ENCODE measurements around the gene FGF19.

The FGF19 gene, protein sequence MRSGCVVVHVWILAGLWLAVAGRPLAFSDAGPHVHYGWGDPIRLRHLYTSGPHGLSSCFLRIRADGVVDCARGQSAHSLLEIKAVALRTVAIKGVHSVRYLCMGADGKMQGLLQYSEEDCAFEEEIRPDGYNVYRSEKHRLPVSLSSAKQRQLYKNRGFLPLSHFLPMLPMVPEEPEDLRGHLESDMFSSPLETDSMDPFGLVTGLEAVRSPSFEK

DNA sequence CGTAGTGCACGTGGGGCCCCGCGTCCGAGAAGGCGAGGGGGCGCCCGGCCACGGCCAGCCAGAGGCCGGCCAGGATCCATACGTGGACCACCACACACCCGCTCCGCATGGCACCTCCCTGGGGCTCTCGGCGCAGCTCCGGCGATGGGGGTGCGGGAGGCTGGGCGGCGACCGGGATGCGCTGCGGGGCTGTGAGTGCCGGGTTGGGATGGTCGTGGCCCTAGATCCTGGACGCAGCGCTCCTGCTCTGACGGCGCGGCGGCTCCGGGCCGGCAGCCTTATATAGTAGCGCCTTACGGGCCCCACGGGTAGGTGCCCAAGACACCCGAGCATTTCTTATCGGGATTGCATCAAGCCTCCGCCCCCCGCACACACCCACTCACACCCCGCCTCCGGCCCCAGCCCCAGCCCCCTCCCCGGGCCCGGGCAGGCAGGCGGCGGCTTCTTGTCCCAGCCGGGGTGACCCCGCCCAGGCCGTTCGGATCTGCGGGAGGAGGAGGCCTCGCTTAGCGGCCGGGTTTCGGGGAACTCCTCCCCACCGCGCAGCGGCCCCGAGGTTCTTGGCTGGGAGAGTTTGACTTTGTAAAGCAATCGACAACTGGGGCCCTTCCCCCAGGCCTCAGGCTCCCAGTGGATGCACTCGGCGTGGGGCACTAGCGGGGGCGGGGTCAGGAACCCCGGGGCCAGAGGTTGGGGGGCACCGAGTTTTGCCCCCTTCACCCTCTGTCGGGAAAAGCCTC lies at the start of gene FGF19:
FGF19 (minus strand) TSS at position 255 of the 740 bp plus-strand sequence; CDS start at position 109, 146 bp downstream.
- Mint-ChIP-seq H3K36me3 (ENCODE audit: low read depth) (no peaks in the 10 kb centered on the region), H3K27me3 (peaks cover 54% of the 10 kb centered on the region), H3K4me3 (no peak within 1 kb of the TSS), H3K4me1 (ENCODE audit: low read depth) (peaks cover 6% of the 10 kb centered on the region), H3K9me3 (no peaks in the 10 kb centered on the region), H3K27ac (no peak within 1 kb of the TSS)

DNA sequence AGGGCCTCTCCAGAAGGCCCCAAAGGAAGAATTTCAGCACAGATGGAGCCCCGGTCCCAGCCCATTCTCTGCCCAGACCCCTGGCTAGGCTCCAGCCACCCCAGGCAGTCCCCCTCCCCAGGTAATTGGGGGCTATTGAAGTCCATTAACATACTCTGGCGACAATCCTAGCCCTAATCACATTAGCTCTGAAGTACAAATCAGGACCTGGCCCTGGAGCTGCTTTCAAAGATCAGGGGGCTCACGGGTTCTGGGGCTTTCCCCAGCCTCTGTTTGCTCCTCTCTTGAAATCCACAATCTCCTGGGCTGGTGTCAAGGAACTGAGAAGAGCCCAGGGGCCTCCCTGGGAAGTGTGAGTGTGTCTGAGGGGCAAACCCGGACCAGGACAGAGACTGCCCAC lies 49.1 kb upstream of the FGF19 start:
- H3K4me1 Mint-ChIP-seq (ENCODE audit: low read depth): no peaks in the 10 kb centered on the region
- no peaks in the 10 kb centered on the region for H3K36me3 Mint-ChIP-seq (ENCODE audit: low read depth)
- H3K27me3 Mint-ChIP-seq: peaks cover 6% of the 10 kb centered on the region
- H3K9me3 Mint-ChIP-seq: no peaks in the 10 kb centered on the region
- no peak overlapping the region for H3K27ac Mint-ChIP-seq
- no peak overlapping the region for H3K4me3 Mint-ChIP-seq

DNA sequence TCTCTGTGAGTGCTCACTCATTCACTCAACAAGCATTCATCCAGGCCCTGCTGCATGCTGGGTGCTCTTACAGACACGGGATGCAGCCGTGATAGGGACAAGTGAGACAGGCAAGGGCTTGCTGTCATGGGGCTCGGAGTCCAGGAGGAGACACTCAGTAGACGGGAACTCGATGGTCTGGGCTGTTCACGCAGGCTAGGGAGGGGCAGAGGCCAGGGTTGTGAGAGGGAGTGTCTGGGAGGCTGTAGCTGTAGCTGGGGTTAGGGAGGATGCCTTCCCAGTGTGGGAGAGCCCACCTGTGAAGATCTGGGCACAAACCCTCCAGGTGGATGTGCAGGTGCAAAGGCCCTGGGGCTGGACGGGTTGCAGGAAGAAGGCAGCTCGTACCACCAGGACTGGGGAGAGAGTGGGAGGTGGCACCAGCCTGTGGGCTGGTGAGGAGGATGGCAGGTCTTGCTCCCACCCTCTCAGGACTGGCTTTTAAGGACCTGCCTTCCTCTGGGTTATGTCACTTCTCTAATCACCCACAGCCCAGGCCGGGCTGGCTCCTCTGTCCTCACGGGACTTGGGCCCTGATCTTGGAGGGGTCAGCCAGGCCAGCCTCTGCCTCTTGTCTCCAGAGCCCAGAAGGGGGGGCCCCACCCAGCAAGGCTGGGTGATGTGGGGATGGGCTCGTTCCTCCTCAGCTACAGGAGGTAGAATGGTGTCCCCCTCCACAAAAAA lies 47.2 kb upstream of the FGF19 start:
- Mint-ChIP-seq H3K9me3 (no peaks in the 10 kb centered on the region), H3K27ac (no peak overlapping the region), H3K4me3 (no peak overlapping the region), H3K36me3 (ENCODE audit: low read depth) (no peaks in the 10 kb centered on the region), H3K4me1 (ENCODE audit: low read depth) (no peaks in the 10 kb centered on the region), H3K27me3 (peaks cover 2% of the 10 kb centered on the region)

DNA sequence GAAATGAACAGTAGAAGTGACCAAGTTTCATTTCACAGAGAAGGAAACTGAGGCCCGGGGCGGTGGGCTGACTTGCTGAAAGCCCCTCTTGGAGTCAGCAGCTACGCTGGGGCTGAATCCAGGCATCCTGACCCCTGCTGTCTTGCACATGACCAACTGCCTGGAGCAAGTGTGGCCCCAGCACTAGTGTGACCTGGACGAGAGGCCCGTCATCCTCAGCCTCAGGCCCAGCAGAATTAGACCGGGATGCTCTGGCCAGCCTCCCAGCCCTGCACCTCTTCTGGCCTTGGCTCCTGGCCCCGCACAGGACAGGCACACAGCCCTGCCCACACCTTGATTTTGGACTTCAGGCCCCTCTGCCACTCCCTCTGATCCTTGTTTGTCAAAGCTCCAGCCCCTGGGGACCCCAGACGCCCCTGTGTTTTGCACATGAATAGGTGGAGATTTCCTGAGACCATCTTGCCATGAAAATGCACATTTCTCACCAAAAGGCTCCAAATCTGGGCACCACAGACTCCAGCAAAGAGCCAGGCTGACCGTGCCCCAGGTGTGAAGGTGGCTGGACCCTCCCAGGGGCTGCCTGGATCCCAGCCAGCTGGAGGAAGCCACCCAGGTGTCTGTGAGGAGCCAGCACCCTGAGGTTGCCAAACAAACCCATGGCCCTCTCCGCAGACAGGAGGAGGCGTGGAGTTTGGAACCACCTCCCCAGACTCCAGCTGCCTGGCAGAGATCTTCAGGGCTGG lies 46.5 kb upstream of the FGF19 start:
- Mint-ChIP-seq H3K9me3 (no peaks in the 10 kb centered on the region), H3K36me3 (ENCODE audit: low read depth) (no peaks in the 10 kb centered on the region), H3K4me3 (no peak overlapping the region), H3K4me1 (ENCODE audit: low read depth) (no peaks in the 10 kb centered on the region), H3K27ac (no peak overlapping the region), H3K27me3 (no peaks in the 10 kb centered on the region)

DNA sequence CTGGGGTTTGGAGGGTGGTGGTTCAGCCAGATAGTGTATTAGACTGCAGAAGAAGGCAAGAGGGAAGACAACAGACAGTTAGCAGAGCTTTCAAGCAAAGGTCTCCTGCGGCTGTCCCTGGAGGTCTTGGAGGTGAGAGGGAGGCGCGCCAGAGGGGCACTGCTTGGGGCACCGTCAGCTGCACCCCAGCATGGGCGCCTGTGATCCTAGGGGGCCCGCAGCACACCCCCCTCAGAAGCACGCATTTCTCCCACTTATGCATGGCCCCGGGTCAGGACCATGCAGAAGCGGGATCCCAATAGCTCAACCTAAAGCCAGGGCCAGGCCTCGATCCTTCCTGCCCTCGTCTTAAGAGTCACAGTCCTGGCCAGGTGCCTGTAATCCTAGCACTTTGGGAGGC lies 44.8 kb upstream of the FGF19 start:
- H3K4me1 Mint-ChIP-seq (ENCODE audit: low read depth): no peaks in the 10 kb centered on the region
- H3K27ac Mint-ChIP-seq: no peak overlapping the region
- peaks cover 5% of the 10 kb centered on the region for H3K27me3 Mint-ChIP-seq
- no peaks in the 10 kb centered on the region for H3K9me3 Mint-ChIP-seq
- H3K4me3 Mint-ChIP-seq: no peak overlapping the region
- H3K36me3 Mint-ChIP-seq (ENCODE audit: low read depth): no peaks in the 10 kb centered on the region

DNA sequence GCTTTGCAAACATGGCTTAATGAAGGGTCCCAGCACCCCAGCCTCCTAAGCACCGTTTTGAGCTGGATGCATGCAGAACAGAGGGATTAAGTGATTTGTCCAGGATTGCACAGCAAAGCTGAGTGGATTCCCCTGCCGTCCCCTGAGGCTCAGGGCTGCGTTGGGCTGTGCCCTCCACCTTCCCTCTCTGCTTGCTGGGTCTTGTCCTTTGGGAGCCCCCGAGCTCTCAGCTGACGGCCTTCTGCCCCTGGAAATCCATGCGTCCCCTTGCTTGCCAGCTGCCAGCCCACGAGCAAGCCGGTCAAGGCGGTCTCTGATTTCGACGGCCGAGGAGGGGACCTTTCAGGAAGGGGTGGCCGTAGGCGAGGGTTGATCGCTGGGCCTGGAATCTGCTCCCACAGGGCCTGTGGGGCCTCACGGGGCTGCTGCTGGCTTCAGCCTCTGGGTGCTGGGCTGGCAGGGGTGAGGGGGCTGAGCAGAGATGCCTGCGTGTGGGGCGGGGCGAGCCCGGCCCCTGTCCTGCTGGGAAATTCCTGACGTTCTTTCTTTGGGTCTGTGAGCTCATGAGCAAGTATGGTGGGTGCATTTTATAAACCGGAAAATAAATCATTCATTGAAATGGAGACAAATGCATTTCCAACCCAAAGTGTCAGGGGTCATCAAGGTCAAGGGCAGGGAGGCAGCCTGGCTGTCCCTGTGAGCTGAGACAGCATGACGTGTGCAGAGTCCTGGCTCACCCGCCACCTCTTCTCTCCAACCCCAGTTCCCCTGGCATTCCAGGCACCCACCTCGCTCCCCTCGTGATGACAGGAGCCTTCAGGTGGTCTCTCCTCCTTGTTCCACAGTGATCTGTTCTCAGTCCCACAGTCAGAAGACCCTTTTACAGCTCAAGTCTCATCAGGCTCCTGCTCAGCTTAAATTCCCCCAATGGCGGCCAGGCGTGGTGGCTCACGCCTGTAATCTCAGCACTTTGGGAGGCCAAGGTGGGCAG lies 43.2 kb upstream of the FGF19 start:
- Mint-ChIP-seq H3K27me3 (peaks cover 5% of the 10 kb centered on the region), H3K9me3 (no peaks in the 10 kb centered on the region), H3K27ac (no peak overlapping the region), H3K36me3 (ENCODE audit: low read depth) (no peaks in the 10 kb centered on the region), H3K4me1 (ENCODE audit: low read depth) (no peaks in the 10 kb centered on the region), H3K4me3 (no peak overlapping the region)

DNA sequence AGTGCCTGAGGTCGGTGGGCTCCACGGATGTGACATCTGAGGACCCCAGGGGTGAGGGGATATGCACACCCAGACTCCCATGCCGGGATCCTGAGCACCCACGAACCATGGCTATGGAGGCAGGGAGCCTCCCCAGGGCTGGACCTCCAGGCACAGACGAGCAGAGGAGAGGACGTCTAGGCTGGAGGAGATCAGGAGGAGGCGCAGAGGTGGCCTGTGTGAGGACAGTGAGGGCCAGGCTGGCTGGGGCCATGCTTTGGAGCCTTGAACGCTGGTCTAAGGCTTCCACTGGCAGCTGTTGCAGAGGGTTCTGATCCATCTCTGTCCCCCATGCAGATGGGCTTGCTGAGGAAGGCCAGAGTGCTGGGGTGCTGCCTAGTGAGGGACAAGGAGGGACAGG lies 42.3 kb upstream of the FGF19 start:
- Mint-ChIP-seq H3K27ac (no peak overlapping the region), H3K27me3 (peaks cover 5% of the 10 kb centered on the region), H3K4me1 (ENCODE audit: low read depth) (no peaks in the 10 kb centered on the region), H3K36me3 (ENCODE audit: low read depth) (no peaks in the 10 kb centered on the region), H3K4me3 (no peak overlapping the region), H3K9me3 (no peaks in the 10 kb centered on the region)

DNA sequence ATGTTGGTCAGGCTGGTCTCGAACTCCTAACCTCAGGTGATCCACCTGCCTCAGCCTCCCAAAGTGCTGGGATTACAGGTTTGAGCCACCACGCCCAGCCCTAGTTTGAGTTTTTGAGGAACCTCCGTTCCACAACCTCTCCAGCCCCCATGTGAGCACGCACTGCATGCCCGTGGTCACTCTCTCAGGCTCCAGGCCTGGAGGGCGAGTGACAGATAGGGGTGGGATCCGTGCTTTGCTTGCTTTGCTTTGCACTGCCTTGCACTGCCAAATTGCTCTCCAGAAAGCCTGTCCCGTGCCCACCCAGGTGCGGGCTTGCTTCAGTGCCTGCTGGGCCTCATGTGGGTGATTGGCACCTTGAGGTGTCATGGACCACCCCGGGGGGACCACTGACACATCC lies 41.4 kb upstream of the FGF19 start:
- Mint-ChIP-seq H3K27me3 (peaks cover 5% of the 10 kb centered on the region), H3K36me3 (ENCODE audit: low read depth) (no peaks in the 10 kb centered on the region), H3K4me3 (no peak overlapping the region), H3K9me3 (no peaks in the 10 kb centered on the region), H3K4me1 (ENCODE audit: low read depth) (no peaks in the 10 kb centered on the region), H3K27ac (no peak overlapping the region)

DNA sequence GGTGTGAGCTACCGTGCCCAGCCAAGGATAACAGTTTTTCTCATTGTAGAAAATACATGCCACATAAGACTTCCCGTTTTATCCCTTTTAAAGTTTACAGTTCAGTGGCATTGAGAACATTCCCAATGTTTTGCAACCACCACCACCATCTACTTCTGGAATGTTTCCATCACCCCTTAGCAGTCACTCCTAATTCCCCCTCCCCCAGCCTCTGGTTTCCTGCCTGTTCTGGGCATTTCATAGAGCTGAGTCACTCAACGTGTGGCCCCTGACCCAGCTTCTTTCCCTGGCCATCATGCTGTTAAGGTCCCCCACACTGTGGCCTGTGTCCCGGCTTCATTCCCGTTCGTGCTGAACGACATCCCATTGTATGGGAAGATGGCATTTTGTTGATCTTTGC lies 40.6 kb upstream of the FGF19 start:
- no peak overlapping the region for H3K4me3 Mint-ChIP-seq
- H3K27me3 Mint-ChIP-seq: peaks cover 5% of the 10 kb centered on the region
- no peaks in the 10 kb centered on the region for H3K36me3 Mint-ChIP-seq (ENCODE audit: low read depth)
- no peaks in the 10 kb centered on the region for H3K9me3 Mint-ChIP-seq
- H3K27ac Mint-ChIP-seq: no peak overlapping the region
- H3K4me1 Mint-ChIP-seq (ENCODE audit: low read depth): no peaks in the 10 kb centered on the region

DNA sequence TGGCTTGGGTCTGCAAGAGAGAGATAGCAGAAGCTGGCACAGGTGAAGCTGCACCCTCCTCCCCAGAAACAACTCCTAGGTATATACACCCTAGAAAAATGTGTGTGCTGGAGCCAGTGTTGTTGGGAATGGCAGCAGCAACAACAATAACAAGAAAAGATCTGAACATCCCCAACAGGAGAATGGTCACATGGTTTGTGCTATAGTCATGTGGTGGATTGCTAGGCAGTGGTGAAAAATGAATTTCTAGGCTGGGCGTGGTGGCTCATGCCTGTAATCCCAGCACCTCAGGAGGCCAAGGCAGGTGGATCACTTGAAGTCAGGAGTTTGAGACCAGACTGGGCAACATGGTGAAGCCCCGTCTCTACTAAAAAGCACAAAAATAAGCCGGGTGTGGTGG lies 31.0 kb upstream of the FGF19 start:
- Mint-ChIP-seq H3K4me3 (no peak overlapping the region), H3K4me1 (ENCODE audit: low read depth) (no peaks in the 10 kb centered on the region), H3K9me3 (peaks cover 6% of the 10 kb centered on the region), H3K36me3 (ENCODE audit: low read depth) (no peaks in the 10 kb centered on the region), H3K27ac (no peak overlapping the region), H3K27me3 (peaks cover 8% of the 10 kb centered on the region)

DNA sequence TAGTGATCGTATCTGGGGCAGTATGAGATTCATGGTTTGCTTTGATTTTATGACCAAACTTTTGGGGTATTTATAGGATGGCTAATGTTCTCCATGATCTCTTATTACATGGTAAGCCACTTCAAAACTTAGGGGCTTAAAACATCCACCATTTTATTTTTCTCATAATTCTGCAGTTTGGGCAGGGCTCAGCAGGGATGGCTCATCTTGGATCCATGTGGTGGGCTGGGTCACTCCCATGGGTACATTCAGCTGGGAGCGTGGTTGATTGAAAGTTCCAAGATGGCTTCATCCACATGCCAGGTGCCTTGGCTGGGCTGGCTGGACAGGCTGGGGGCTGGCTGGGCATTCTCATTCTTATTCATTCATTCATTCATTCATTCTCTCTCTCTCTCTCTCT lies 30.5 kb upstream of the FGF19 start:
- peaks cover 8% of the 10 kb centered on the region for H3K27me3 Mint-ChIP-seq
- H3K9me3 Mint-ChIP-seq: peaks cover 6% of the 10 kb centered on the region
- no peaks in the 10 kb centered on the region for H3K4me1 Mint-ChIP-seq (ENCODE audit: low read depth)
- H3K27ac Mint-ChIP-seq: no peak overlapping the region
- no peaks in the 10 kb centered on the region for H3K36me3 Mint-ChIP-seq (ENCODE audit: low read depth)
- H3K4me3 Mint-ChIP-seq: no peak overlapping the region

DNA sequence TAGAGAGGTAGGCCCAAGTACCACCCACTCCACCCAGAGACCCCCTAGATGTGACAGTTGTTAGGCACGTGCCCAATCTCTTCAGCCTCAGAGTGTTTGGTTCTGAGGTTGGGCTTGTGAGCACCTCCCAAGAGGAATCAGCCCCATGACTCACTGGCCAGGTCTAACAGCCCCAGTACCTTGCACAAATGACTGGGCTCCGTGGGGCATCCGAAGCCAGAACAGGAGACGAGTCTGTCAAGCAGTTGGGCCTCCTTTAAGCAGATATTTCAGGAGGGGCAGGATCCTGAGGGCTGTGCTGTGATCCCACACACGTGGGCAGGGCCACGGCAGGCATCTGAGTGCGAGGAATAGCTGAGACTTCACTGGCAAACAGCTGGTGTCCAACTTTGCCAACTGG lies 29.1 kb upstream of the FGF19 start:
- H3K9me3 Mint-ChIP-seq: peaks cover 6% of the 10 kb centered on the region
- H3K27me3 Mint-ChIP-seq: peaks cover 13% of the 10 kb centered on the region
- no peaks in the 10 kb centered on the region for H3K36me3 Mint-ChIP-seq (ENCODE audit: low read depth)
- no peak overlapping the region for H3K4me3 Mint-ChIP-seq
- no peaks in the 10 kb centered on the region for H3K4me1 Mint-ChIP-seq (ENCODE audit: low read depth)
- no peak overlapping the region for H3K27ac Mint-ChIP-seq

DNA sequence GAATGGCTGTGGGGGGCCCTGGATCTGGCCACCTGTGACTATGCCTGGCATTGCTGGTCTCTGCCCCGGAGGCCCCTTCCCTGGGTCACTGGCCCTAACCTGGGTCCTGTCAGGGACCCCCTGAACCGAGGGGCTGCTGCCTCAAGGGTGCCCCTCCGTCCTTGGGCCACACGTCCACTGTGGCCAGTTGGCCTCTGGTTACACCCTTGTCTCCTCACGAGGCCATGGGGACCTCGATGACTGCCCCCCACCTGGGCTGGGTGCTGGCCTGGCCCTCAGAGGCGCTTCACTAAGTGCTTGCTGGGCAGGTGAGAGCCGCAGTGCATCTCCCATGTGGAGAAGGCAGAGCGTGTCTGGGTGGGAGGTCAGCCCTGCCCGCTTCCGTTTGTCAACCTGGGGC lies 27.3 kb upstream of the FGF19 start:
- Mint-ChIP-seq H3K36me3 (ENCODE audit: low read depth) (no peaks in the 10 kb centered on the region), H3K4me1 (ENCODE audit: low read depth) (no peaks in the 10 kb centered on the region), H3K4me3 (no peak overlapping the region), H3K27me3 (peaks cover 22% of the 10 kb centered on the region), H3K27ac (no peak overlapping the region), H3K9me3 (peaks cover 6% of the 10 kb centered on the region)

DNA sequence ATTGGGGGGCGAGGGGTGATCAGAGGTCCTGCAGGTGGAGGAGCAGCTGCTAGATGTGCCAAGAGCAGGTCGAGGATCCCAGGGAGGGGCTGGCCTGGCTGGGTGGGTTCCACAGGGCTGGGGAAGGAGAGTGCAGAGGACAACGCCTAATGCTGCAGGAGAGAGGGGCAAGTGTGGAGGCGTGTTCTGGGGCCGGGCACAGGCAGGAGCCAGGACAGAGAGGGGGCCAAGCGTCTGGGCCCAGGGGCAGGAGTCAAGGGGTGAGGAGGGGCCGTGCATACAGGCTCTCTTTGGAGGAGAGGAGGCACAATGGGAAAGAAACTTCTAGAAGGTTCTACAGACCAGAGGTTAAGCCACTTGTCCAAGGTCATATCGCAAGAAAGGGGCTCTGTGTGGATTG lies 26.7 kb upstream of the FGF19 start:
- no peak overlapping the region for H3K27ac Mint-ChIP-seq
- peaks cover 28% of the 10 kb centered on the region for H3K27me3 Mint-ChIP-seq
- no peaks in the 10 kb centered on the region for H3K36me3 Mint-ChIP-seq (ENCODE audit: low read depth)
- peaks cover 6% of the 10 kb centered on the region for H3K9me3 Mint-ChIP-seq
- H3K4me1 Mint-ChIP-seq (ENCODE audit: low read depth): no peaks in the 10 kb centered on the region
- no peak overlapping the region for H3K4me3 Mint-ChIP-seq

All from stimulated activated naive CD8-positive, alpha-beta T cell treated with anti-CD3 and anti-CD28 coated beads, Interleukin-15, Interleukin-2, amounts not matched to agents 100 ng/mL and 50 ng/mL, for 24 hours (primary cell).